ENCODE measurements around the gene KATNB1.
"Not testable (repeated sequence)": the region's sequence is repeated elsewhere in the genome, so short reads cannot be mapped to it uniquely, and the experiment has no call there.

KATNB1 gene

DNA sequence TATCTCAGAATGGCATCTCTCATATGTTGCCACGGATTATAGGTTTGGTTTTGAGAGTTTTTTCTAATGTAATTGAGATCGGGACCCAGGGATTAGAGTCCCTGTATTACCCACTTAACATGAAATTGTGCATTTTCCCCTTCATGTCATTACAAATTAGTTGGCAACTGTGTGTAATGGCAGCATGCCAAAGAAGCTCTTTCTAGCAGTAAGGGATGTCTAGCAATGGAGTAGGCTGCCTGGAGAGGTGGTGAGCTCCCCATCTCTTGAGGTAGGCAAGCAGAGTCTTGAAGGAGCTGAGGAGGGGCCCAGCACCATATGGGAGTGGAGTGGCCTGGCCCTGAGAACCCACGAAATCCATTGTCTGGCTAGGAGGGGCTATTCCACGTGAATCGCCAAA, 10.0 kb upstream of the KATNB1 start:
- TF ChIP-seq, protein P1, sequence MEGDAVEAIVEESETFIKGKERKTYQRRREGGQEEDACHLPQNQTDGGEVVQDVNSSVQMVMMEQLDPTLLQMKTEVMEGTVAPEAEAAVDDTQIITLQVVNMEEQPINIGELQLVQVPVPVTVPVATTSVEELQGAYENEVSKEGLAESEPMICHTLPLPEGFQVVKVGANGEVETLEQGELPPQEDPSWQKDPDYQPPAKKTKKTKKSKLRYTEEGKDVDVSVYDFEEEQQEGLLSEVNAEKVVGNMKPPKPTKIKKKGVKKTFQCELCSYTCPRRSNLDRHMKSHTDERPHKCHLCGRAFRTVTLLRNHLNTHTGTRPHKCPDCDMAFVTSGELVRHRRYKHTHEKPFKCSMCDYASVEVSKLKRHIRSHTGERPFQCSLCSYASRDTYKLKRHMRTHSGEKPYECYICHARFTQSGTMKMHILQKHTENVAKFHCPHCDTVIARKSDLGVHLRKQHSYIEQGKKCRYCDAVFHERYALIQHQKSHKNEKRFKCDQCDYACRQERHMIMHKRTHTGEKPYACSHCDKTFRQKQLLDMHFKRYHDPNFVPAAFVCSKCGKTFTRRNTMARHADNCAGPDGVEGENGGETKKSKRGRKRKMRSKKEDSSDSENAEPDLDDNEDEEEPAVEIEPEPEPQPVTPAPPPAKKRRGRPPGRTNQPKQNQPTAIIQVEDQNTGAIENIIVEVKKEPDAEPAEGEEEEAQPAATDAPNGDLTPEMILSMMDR (IDR thresholded peaks at IDR 0.05; ENCODE audit: low read depth, low read length) = no peak

DNA sequence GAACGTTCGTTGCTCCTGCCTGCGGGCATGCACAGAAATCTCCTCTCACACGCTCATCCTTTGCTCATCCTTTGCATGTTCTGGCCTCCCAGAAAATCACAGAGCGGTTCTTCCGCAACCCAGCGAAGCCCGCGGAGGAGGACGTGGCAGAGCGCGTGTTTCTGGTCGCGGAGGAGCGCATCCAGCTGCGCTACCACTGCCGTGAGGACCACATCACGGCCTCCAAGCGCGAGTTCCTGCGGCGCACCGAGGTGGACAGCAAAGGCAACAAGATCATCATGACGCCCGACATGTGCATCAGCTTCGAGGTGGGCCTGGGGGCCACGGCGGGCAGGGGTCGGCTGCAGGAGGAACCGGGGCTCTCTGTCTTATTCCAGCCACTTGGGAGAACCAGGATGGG, 9.6 kb upstream of the KATNB1 start:
- Histone ChIP-seq H3K9me3 (no peaks in the 10 kb centered on the region), H3K4me3 (ENCODE audit: low read depth, low read length) (no peak overlapping the region), H3K4me1 (peaks cover 8% of the 10 kb centered on the region), H3K36me3 (no peaks in the 10 kb centered on the region), H3K27me3 (no peaks in the 10 kb centered on the region)
- TF ChIP-seq, protein P1 (IDR thresholded peaks at IDR 0.05; ENCODE audit: low read depth, low read length) = no peak
- no peak for DNase-seq

More for the DNA sequence above, 10.0 kb upstream of the KATNB1 start:
- Histone ChIP-seq H3K9me3 (no peaks in the 10 kb centered on the region), H3K4me1 (peaks cover 8% of the 10 kb centered on the region), H3K36me3 (no peaks in the 10 kb centered on the region), H3K4me3 (ENCODE audit: low read depth, low read length) (no peak overlapping the region), H3K27me3 (no peaks in the 10 kb centered on the region)
- DNase-seq = no peak

DNA sequence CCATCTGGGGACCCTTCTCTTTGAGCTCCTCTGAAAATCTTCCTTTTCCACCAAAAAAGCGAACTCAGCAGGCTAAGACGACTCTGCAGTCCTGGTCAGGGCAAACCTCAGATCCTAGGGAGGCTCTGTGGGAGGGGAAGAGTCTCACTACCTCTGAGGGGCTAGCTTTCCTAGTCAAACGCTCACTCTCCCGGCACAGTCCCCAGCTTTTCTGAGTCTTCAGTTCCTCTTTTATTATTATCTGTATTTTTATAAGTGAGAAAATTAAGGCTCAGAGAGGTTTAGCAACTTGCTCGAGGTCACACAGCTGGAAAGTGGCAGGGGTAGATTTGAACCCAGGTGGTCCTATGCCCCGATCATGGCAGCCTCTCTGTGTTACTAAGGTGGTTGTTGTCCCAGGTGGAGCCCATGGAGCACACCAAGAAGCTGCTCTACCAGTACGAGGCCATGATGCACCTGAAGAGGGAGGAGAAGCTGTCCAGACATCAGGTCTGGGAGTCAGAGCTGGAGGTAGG, 9.1 kb upstream of the KATNB1 start:
- Histone ChIP-seq H3K27me3 (no peaks in the 10 kb centered on the region), H3K4me3 (ENCODE audit: low read depth, low read length) (no peak overlapping the region), H3K4me1 (peaks cover 4% of the 10 kb centered on the region; the same call in 1 of the 2 replicates), H3K9me3 (no peaks in the 10 kb centered on the region), H3K36me3 (no peaks in the 10 kb centered on the region)
- TF ChIP-seq, protein P1 (IDR thresholded peaks at IDR 0.05; ENCODE audit: low read depth, low read length) = no peak
- DNase-seq = no peak

DNA sequence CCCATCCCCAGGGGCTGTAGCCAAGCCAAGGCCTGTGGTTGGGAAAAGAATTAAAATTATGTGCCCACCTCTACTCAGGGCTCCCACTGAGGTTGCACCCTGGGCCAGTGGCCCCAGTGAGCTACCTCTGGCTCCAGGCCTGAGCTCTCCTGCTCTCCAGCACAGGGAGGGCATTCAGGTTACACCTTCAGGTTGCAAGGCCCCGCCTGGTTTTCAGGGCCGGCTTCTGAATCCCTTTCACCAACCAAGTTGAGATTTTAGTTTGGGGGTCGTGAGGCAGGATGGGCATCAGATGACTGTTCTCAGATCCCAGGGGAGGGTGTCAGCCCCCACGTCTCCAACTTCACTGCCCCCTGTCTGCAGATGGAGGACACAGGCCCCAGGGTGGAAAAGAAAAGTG, 8.0 kb upstream of the KATNB1 start:
- H3K4me3 ChIP-seq (ENCODE audit: low read depth, low read length) = no peak overlapping the region
- H3K4me1 ChIP-seq = no peaks in the 10 kb centered on the region
- no peaks in the 10 kb centered on the region for H3K9me3 ChIP-seq
- TF ChIP-seq, protein P1 (IDR thresholded peaks at IDR 0.05; ENCODE audit: low read depth, low read length) = no peak
- DNase-seq = no peak
- H3K27me3 ChIP-seq = no peaks in the 10 kb centered on the region
- no peaks in the 10 kb centered on the region for H3K36me3 ChIP-seq

DNA sequence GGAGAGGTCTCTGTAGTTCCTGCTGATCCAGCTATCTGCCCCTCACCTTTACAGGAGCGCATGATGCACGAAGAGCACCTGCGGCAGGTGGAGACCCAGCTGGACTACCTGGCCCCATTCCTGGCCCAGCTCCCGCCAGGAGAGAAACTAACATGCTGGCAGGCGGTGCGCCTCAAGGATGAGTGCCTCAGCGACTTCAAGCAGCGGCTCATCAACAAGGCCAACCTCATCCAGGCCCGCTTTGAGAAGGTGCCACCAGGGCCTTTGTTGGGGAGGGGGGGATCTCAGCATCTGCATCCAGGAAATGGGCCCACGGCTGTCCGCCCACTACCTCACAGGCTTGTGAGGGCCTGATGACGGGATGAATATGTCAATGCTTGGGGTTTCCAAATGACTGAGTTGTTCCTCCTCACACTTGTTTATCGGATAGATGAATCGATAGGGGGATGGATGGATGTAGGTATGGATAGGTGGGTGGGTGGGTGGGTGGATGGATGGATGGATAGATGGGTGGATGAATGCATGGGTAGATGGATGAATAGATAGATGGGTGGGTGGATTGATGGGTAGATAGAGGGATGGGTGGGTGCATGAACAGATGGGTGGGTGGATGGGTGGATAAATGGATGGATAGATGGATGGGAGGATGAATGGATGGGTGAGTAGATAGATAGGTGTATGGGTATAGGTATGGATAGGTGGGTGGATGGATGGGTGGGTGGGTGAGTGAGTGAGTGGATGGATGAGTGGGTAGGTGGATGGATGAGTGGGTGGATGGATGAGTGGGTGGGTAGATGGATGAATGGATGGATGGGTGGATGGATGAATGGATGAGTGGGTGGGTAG, 7.0 kb upstream of the KATNB1 start:
- H3K27me3 ChIP-seq = no peaks in the 10 kb centered on the region

DNA sequence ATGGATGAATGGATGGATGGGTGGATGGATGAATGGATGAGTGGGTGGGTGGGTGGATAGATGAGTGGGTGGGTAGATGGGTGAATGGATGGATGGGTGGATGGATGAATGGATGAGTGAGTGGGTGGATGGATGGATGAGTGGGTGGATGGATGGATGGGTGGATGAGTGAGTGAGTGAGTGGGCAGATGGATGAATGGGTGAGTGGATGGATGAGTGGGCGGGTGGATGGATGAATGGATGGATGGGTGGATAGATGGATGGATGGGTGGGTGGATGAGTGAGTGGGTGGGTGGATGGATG, 6.4 kb upstream of the KATNB1 start:
- TF ChIP-seq, protein P1 (IDR thresholded peaks at IDR 0.05; ENCODE audit: low read depth, low read length) = no peak

More for the DNA sequence above, 7.0 kb upstream of the KATNB1 start:
- Histone ChIP-seq H3K4me3 (ENCODE audit: low read depth, low read length) (no peak overlapping the region), H3K9me3 (no peaks in the 10 kb centered on the region), H3K36me3 (no peaks in the 10 kb centered on the region), H3K4me1 (no peaks in the 10 kb centered on the region)
- TF ChIP-seq, protein P1 (IDR thresholded peaks at IDR 0.05; ENCODE audit: low read depth, low read length) = no peak
- DNase-seq = no peak

DNA sequence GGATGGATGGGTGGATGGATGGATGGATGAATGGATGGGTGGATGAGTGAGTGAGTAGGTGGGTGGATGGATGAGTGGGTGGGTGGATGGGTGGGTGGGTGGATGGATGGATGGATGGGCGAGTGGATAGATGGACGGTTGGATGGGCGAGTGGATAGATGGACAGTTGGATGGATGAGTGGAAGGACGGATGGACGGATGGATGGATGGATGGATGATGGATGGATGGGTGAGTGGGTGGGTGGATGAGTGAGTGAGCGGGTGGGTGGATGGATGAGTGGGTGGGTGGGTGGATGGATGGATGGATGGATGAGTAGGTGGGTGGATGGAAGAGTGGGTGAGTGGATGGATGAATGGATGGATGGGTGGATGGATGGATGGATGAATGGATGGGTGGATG, 5.7 kb upstream of the KATNB1 start:
- H3K4me3 ChIP-seq (ENCODE audit: low read depth, low read length); H3K36me3 ChIP-seq; H3K4me1 ChIP-seq; H3K9me3 ChIP-seq; H3K27me3 ChIP-seq; DNase-seq: not testable (repeated sequence)

More for the DNA sequence above, 6.4 kb upstream of the KATNB1 start:
- Histone ChIP-seq H3K9me3 (no peaks in the 10 kb centered on the region), H3K4me3 (ENCODE audit: low read depth, low read length) (no peak overlapping the region), H3K27me3 (no peaks in the 10 kb centered on the region), H3K4me1 (no peaks in the 10 kb centered on the region), H3K36me3 (no peaks in the 10 kb centered on the region)
- no peak for DNase-seq

Data from BE2C (cell line).